H1 (cell line): ENCODE data around the gene ADGRV1. TPM values are rescaled to one million over a fixed set of nuclear protein-coding genes. Genes with fewer than 3 reads are reported as not detected.

Source experiments
- CTCF ChIA-PET: fragments of 300-600 bp; sonication (Branson Sonifier 250); formaldehyde crosslinking; loops from one replicate; lab custom pipeline; 2021; ENCODE audit not compliant: partially characterized antibody; lab: Charles Lee
- POLR2A ChIA-PET: fragments of 300-600 bp; sonication (Branson Sonifier 250); formaldehyde crosslinking; loops from one replicate; lab custom pipeline; 2021; ENCODE audit warnings: inconsistent platforms; ENCODE audit not compliant: partially characterized antibody; lab: Charles Lee
- DNase-seq, 2 experiments: peaks; one replicate each; pipeline versions ENCODE4 v3.0.0 to v3.0.0-alpha.2; 2010 to 2022; ENCODE audit warnings: low spot score in 2 of 2, low read depth in 1 of 2, mixed read lengths in 1 of 2
- FAIRE-seq: peaks from 2 replicates; lab custom pipeline; 2011; peaks lifted over from hg19 to GRCh38; lab: Jason Lieb, UNC
- H2AFZ ChIP-seq: 2 replicates; pipeline ENCODE4 v1.8.1; 2012; ENCODE audit warnings: low read length, inconsistent platforms
- H2AK5ac ChIP-seq: 2 replicates; pipeline ENCODE4 v1.6.1; 2013; ENCODE audit warnings: low read depth, low read length
- H2BK120ac ChIP-seq: replicated peaks from 2 replicates; pipeline ENCODE3; 2013; ENCODE audit warnings: low read depth, low read length, inconsistent platforms
- H2BK12ac ChIP-seq: 2 replicates; pipeline ENCODE4 v1.6.1; 2013; ENCODE audit warnings: low read depth, low read length
- H2BK15ac ChIP-seq: 2 replicates; pipeline ENCODE4 v1.6.1; 2013; ENCODE audit warnings: low read length
- H2BK20ac ChIP-seq: 2 replicates; pipeline ENCODE4 v1.6.1; 2013; ENCODE audit warnings: low read length
- H2BK5ac ChIP-seq: 2 replicates; pipeline ENCODE4 v1.6.1; 2013; ENCODE audit warnings: low read depth, low read length
- H3K14ac ChIP-seq: 2 replicates; pipeline ENCODE4 v1.6.1; 2013; ENCODE audit warnings: inconsistent platforms; ENCODE audit not compliant: insufficient read length
- H3K18ac ChIP-seq: 2 replicates; pipeline ENCODE4 v1.6.1; 2013; ENCODE audit warnings: low read length; ENCODE audit errors: extremely low read depth
- H3K23ac ChIP-seq: 2 replicates; pipeline ENCODE4 v1.6.1; 2013; ENCODE audit warnings: inconsistent platforms; ENCODE audit not compliant: insufficient read length
- H3K23me2 ChIP-seq: 2 replicates; pipeline ENCODE4 v1.6.1; 2013; ENCODE audit warnings: low read depth, low read length
- H3K27ac ChIP-seq: 2 replicates; pipeline ENCODE4 v1.6.1; 2011; ENCODE audit warnings: low read depth, low read length, inconsistent platforms
- H3K27me3 ChIP-seq, 4 experiments: replicated peaks in 1 of 4; 1 replicate in 1 of 4; 2 replicates in 3 of 4; pipeline versions ENCODE4 v1.6.1 to v1.8.1; 2011 to 2013; ENCODE audit warnings: low read length in 3 of 4, mild to moderate bottlenecking in 3 of 4, inconsistent platforms in 2 of 4, mixed read lengths in 2 of 4, moderate library complexity in 1 of 4; ENCODE audit not compliant: control insufficient read depth in 3 of 4, insufficient read depth in 3 of 4; ENCODE audit errors: extremely low read depth in 1 of 4
- H3K36me3 ChIP-seq, 4 experiments: 2 replicates each; pipeline versions ENCODE4 v1.6.1 to v1.8.1; 2011 to 2013; ENCODE audit warnings: mild to moderate bottlenecking in 4 of 4, low read length in 3 of 4, moderate library complexity in 2 of 4, control low read depth in 1 of 4, inconsistent platforms in 1 of 4; ENCODE audit not compliant: insufficient read depth in 4 of 4, control insufficient read depth in 2 of 4
- H3K4ac ChIP-seq: replicated peaks from 2 replicates; pipeline ENCODE3; 2013; ENCODE audit warnings: low read length, low read depth, mixed read lengths, inconsistent platforms; ENCODE audit not compliant: insufficient read length
- H3K4me1 ChIP-seq, 4 experiments: replicated peaks in 1 of 4; 1 replicate in 1 of 4; 2 replicates in 3 of 4; pipeline versions ENCODE4 v1.6.1 to v1.8.1; 2011 to 2013; ENCODE audit warnings: low read length in 3 of 4, inconsistent platforms in 2 of 4, mixed read lengths in 1 of 4; ENCODE audit not compliant: insufficient read depth in 4 of 4, control insufficient read depth in 3 of 4
- H3K4me2 ChIP-seq, 2 experiments: 2 replicates each; pipeline versions ENCODE4 v1.6.1 to v1.8.1; 2011 to 2013; ENCODE audit warnings: low read depth in 2 of 2, low read length in 2 of 2, control low read depth in 1 of 2, inconsistent platforms in 1 of 2, mild to moderate bottlenecking in 1 of 2; ENCODE audit not compliant: insufficient read depth in 1 of 2
- H3K4me3 ChIP-seq, 4 experiments: fragments of 200-600, 300-600 bp in 1 of 4; sonication (generic), shearing (Covaris generic), sonication (Bioruptor Twin) in 1 of 4; 2 replicates each; pipeline versions ENCODE4 v1.5.1 to v1.8.1; 2011 to 2016; ENCODE audit warnings: low read length in 4 of 4, low read depth in 3 of 4, control low read depth in 2 of 4, inconsistent platforms in 2 of 4, mild to moderate bottlenecking in 2 of 4, mixed read lengths in 1 of 4, moderate library complexity in 1 of 4; ENCODE audit not compliant: insufficient read depth in 2 of 4; ENCODE audit errors: extremely low read depth in 1 of 4
- H3K56ac ChIP-seq: replicated peaks from 2 replicates; pipeline ENCODE3; 2013; ENCODE audit warnings: low read depth, mild to moderate bottlenecking, mixed read lengths, low read length, inconsistent platforms; ENCODE audit not compliant: insufficient read length
- H3K79me1 ChIP-seq: 2 replicates; pipeline ENCODE4 v1.6.1; 2013; ENCODE audit warnings: low read depth, low read length, control low read depth
- H3K79me2 ChIP-seq, 2 experiments: 2 replicates each; pipeline versions ENCODE4 v1.6.1 to v1.8.1; 2012 to 2013; ENCODE audit warnings: low read length in 2 of 2, mild to moderate bottlenecking in 2 of 2, inconsistent platforms in 1 of 2; ENCODE audit not compliant: insufficient read depth in 2 of 2, control insufficient read depth in 1 of 2
- H3K9ac ChIP-seq, 4 experiments: replicated peaks in 1 of 4; 1 replicate in 1 of 4; 2 replicates in 3 of 4; pipeline versions ENCODE4 v1.6.1 to v1.8.1; 2011 to 2013; ENCODE audit warnings: low read depth in 3 of 4, low read length in 3 of 4, control low read depth in 2 of 4, mild to moderate bottlenecking in 2 of 4, moderate library complexity in 2 of 4, inconsistent platforms in 1 of 4; ENCODE audit errors: extremely low read depth in 1 of 4
- H3K9me3 ChIP-seq, 2 experiments: 2 replicates each; pipeline versions ENCODE4 v1.6.1 to v1.8.1; 2012 to 2013; ENCODE audit warnings: mild to moderate bottlenecking in 2 of 2, moderate library complexity in 2 of 2, control low read depth in 1 of 2, inconsistent platforms in 1 of 2, low read depth in 1 of 2, low read length in 1 of 2, mixed read lengths in 1 of 2; ENCODE audit not compliant: insufficient read depth in 2 of 2
- H4K20me1 ChIP-seq, 2 experiments: replicated peaks in 1 of 2; 2 replicates each; pipeline versions ENCODE3 to v1.8.1; 2011 to 2013; ENCODE audit warnings: inconsistent platforms in 2 of 2, low read length in 2 of 2, mild to moderate bottlenecking in 1 of 2; ENCODE audit not compliant: insufficient read depth in 2 of 2, control insufficient read depth in 1 of 2
- H4K5ac ChIP-seq: 2 replicates; pipeline ENCODE4 v1.6.1; 2013; ENCODE audit warnings: low read length, low read depth, mixed read lengths, inconsistent platforms; ENCODE audit not compliant: insufficient read length
- H4K8ac ChIP-seq: 2 replicates; pipeline ENCODE4 v1.8.0; 2013; ENCODE audit warnings: mild to moderate bottlenecking, moderate library complexity, low read length, inconsistent platforms; ENCODE audit not compliant: insufficient read depth; ENCODE audit errors: extremely low read depth
- H4K91ac ChIP-seq: replicated peaks from 2 replicates; pipeline ENCODE3; 2013; ENCODE audit warnings: low read length, mixed read lengths, inconsistent platforms; ENCODE audit not compliant: insufficient read length
- BACH1 ChIP-seq: IDR thresholded peaks from 2 replicates; pipeline ENCODE4 v1.6.1; 2012; ENCODE audit warnings: low read length, improper control_type of control experiment
- CBX8 ChIP-seq: fragments of 300-800, 300-1000 bp; sonication (generic); IDR thresholded peaks from 2 replicates; pipeline ENCODE4 v1.7.1; 2016; ENCODE audit warnings: low read depth, low read length, borderline replicate concordance
- CHD2 ChIP-seq: IDR thresholded peaks from 2 replicates; pipeline ENCODE4 v1.6.1; 2012; ENCODE audit warnings: low read length, improper control_type of control experiment
- TAF1 ChIP-seq: IDR thresholded peaks from 2 replicates; pipeline ENCODE4 v1.6.1; 2011; ENCODE audit warnings: mild to moderate bottlenecking, low read depth, low read length
- WGBS, 2 experiments: shearing (Covaris generic) in 1 of 2; methylation state at CpG; one replicate each; pipeline versions ENCODE4 v1.1.6 to v1.1.7; 2013 to 2015; ENCODE audit warnings: low lambda C conversion rate in 2 of 2, mixed read lengths in 2 of 2, inconsistent platforms in 1 of 2, low coverage in 1 of 2, missing lambda C conversion rate in 1 of 2; ENCODE audit not compliant: insufficient replicate concordance in 2 of 2, insufficient coverage in 1 of 2, insufficient read length in 1 of 2; ENCODE audit errors: extremely low coverage in 1 of 2, missing lambda C conversion rate in 1 of 2; 5-methylcytosine and 5-hydroxymethylcytosine counted together
- polyA plus RNA-seq, 7 experiments: library from polyadenylated mRNA; depleted of rRNA in 3 of 7; stranded (reverse) in 5 of 7; unstranded in 2 of 7; fragments of >200 nt in 5 of 7; fragments of 200-250 nt in 2 of 7; gene quantifications; 1 replicate in 5 of 7; 2 replicates in 1 of 7; 4 replicates in 1 of 7; pipeline versions ENCODE4 v1.2.1 to v1.2.3, GENCODE V29; 2011 to 2013; ENCODE audit warnings: missing spikeins in 2 of 7, mixed read lengths in 2 of 7
- total RNA-seq: library from RNA; stranded (reverse); fragmentation: NEBNext Ultra II Directional; extraction: Animal tissue kit (Norgen Biotek cat#: 25700); gene quantifications from 2 replicates; pipeline ENCODE4 v1.2.1, GENCODE V29; 2021
- TF ChIP-seq, protein P1 (sequence below): IDR thresholded peaks from 2 replicates; pipeline ENCODE4 v1.6.1; 2012; ENCODE audit warnings: inconsistent platforms

Gene ADGRV1
- total and polyA plus RNA-seq, 2 of the 8 experiments (the other 6 are each of a cell fraction or from before 2014, with no cell fraction given): 53.1 to 62.2 TPM

DNA sequence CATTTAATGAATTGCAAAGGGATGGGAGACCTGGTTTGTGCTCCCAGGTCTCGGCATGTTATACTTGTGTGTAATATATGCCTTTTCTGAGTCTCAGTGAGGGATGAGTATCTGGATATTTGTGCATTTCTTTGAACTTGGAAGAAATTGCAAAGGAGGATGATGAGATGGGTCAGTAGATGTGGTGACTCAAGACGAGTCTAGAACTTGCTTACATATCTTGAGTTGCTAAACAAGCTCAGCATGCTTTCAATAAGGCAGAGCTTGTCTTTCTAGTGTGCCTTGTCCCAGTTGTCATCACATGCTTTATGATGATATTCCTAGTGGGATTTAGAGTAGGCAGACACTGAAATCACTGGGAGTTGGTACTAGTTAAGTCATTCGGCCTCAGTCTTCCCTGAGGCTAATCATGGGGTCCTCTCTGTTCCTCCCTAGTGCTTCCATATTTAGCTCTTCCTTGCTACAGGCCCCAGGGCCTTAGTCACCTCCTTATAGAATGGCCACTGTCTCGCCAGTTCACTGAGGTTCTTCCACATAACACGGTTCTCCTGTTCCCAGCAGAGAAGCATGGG is 602.2 kb downstream of the ADGRV1 start:
- Histone ChIP-seq H3K9me3 (no peaks in the 10 kb centered on the region), H2BK5ac (no peak overlapping the region), H2AK5ac (no peak overlapping the region), H3K4ac (no peak overlapping the region), H2BK12ac (no peak overlapping the region), H2BK120ac (no peak overlapping the region), H3K27ac (no peak overlapping the region), H3K4me2 (no peak overlapping the region), H3K9ac (peak overlapping the region in 1 of 4 experiments; percentile 34; a peak in 1 of 7 replicates), H3K4me1 (no peaks in the 10 kb centered on the region), H3K4me3 (no peak overlapping the region), H3K56ac (no peak overlapping the region), H4K8ac (no peak overlapping the region), H4K20me1 (no peaks in the 10 kb centered on the region), H3K23me2 (no peaks in the 10 kb centered on the region; the same call in 1 of the 2 replicates), H3K27me3 (no peaks in the 10 kb centered on the region), H2BK20ac (no peak overlapping the region), H4K91ac (no peak overlapping the region), H3K79me2 (no peaks in the 10 kb centered on the region), H4K5ac (no peak overlapping the region), H3K79me1 (no peaks in the 10 kb centered on the region), H3K18ac (no peak overlapping the region), H2AFZ (no peak overlapping the region), H2BK15ac (no peak overlapping the region), H3K14ac (no peak overlapping the region), H3K23ac (no peak overlapping the region), H3K36me3 (peaks cover 0 to 6% (median 2%) of the 10 kb centered on the region in 4 experiments; a peak in 3 of 8 replicates)
- CTCF ChIA-PET: interaction anchor here (0.6 to 2.0 kb wide), 3 partner anchors 22 to 1901 kb away, joined by 4 to 6 read pairs (median 4); no protein-coding TSS in a partner anchor
- WGBS, 2 experiments: 93% methylated on average over 5 of the region's 5 CpGs; no CpG with 5 or more reads in 1 of the 2 experiments
- DNase-seq (no peak), FAIRE-seq (no peak)
- POLR2A ChIA-PET: no interaction called here
- TF ChIP-seq, protein P1, sequence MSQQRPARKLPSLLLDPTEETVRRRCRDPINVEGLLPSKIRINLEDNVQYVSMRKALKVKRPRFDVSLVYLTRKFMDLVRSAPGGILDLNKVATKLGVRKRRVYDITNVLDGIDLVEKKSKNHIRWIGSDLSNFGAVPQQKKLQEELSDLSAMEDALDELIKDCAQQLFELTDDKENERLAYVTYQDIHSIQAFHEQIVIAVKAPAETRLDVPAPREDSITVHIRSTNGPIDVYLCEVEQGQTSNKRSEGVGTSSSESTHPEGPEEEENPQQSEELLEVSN: no peak
- no peak for TF ChIP-seq CHD2
- no peak for TF ChIP-seq BACH1
- no peak for TF ChIP-seq TAF1
- no peak for TF ChIP-seq CBX8
